ENCODE data around the gene TMEM259.
A peak's percentile ranks its signal among the peaks of the same experiment; 100 is the strongest.

The TMEM259 gene

DNA sequence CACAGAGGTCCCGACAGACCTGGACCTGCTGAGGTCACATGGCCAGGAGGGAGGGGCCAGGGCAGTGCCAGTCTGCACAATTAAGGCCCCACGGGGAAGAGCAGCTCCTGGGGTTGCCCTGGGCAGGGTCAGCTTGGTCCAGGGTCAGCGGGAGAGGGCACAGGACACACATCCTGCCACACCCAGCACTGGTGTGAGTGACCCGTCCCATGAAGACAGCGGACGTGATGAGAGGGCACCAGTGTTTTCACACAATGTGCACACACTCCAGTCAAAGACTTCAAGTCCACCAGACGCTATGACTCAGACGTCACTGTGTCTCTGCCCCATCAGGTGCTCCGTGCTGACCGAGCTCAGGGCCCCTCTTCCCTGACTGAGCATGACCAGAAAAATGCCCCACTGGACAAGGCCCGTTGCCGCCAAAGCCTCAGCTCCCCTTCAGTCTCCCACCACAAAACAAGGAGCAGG, 4.2 kb downstream of the TMEM259 start:
- DNase-seq (ENCODE audit: low spot score), result peak; percentile 98

- no peak for DNase-seq (ENCODE audit: low spot score)
Observed at GRCh38 chr19:1015782-1016646, 4.9 kb downstream of the TMEM259 start.

- no peak for DNase-seq (ENCODE audit: low spot score)
Observed at GRCh38 chr19:1015061-1015781, 5.7 kb downstream of the TMEM259 start.

DNA sequence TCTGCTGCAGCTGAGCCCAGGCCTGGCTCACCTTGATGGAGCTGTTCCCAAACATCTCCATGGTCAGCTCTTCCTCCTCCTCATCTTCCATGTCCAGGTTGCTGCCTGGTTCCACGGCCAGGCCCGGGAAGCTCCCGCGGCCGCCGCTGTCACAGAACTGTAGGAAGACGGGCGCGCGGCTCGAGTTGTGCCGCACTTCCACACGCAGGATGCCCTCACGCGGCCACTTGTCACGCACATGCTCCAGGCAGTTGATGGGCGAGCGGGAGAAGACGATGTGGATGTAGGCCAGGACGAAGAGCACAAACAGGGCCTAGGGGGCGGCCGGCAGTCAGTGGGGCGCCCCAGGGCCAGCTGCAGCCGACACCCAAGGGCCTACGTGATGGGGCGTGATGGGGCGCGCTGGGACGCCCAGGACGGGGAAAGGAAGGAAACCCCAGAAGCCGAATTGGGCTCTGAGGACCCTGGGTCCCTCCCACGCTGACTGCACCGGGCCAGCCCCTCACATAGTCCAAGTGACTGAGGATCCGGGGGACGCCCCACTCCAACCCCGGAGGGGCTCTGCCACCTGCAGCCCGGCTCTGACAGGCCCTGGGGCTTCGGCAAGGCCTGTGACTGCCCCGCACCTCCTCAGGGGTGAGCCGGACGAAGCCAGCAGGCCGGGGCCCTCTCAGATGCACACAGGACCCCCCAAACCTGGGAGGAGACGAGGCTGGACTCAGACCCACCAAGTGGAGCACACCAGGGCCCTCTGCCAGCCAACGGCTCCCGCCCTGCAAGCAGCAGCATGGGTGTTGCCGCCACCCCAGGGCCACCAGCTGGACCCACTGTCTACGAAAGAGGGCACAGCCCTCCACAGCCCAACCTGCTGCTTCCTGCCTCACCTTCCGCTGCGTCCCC, 6.5 kb downstream of the TMEM259 start:
- no peak for DNase-seq (ENCODE audit: low spot score)

- no peak for DNase-seq (ENCODE audit: low spot score)
Observed at GRCh38 chr19:1013218-1013617, 7.7 kb downstream of the TMEM259 start.

DNA sequence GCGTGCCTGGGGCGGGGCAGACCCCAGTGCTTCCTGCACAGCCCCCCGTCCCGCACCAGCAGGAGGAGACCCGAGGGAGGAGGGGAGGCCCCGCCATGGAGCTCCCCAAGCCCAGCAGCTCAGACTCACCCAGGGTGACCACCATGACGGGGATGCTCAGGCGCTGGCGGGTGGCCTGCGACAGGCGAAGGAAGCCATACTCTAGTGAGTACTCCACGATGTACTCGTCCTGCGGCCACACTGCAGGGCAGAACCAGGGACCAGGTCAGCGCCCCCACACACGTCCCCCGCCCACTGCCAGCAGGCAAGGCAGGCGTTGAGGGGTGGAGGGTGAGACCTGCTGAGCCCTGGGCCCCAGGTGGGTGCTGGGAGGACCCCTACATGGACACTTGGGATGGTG, 8.6 kb downstream of the TMEM259 start:
- DNase-seq (ENCODE audit: low spot score), result no peak

DNA sequence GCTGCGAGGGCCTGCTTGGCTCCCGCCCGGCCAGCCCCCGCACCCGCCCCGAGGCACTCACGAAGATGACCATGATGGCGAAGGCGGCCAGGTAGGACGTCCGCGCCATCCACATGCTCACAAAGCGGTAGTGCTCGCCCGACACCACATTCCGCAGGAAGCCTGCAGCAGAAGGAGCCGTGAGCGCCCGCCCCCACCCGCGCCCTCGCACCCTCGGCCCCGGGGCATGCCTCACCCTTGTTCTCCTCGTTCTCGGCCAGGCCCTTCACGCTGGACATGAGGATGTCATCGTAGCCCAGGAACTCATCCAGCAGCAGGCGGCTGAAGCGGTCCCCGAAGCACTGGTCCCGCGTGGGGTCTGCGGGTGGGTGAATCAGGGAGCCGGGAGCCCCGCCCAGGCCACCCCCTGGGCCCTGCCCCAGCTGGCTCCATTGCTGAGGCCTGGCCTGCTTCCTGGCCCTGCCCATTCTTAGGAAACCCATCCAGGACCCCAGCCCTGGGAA, 9.0 kb downstream of the TMEM259 start:
- DNase-seq (ENCODE audit: low spot score), result no peak

DNA sequence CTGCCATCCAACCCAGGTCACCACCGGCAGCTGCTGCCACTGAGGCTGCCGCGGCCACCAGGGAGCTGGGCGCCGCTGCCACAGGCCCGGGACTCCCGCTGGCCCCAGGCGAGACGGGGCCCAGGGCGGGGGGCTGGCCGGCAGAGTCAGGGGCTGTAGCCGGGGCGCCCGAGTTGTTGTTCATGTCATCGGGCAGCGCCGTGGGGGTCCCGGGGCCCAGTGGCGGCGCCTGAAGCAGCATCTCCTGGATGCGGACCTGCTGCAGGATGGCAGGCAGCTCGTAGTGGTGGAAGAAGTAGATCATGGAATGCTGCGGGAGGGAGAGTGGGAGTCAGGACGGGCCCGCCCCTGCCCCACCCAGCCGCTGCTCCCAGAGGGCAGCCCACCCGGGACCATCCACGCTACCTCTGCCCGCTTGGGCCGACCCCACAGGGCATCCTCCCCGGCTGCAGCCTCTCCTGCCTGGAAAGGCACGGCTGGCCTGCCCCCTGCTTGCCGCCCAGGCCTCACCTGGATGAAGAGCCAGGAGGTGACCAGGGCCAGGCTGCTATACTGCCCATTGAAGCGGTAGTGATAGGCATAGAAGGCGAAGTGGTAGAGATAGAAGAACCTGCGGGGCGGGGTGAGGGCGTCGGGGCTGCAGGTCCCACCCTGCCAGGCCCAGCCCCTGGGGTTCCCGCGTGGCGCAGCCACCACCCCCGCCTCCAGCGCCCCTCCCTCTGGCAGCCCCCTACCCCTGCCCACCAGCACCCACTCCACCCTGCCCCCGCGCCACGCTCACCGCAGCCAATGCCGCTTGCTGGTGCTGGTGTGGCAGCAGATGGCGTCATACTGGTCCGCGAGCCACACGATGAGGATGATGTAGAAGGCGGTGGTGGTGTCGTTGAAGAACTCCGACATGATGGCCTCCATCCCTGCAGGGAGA, 10.1 kb downstream of the TMEM259 start:
- DNase-seq (ENCODE audit: low spot score), result no peak

- no peak for DNase-seq (ENCODE audit: low spot score)
Observed at GRCh38 chr19:1009981-1010538, 10.9 kb downstream of the TMEM259 start.

GRCh38 chr19:1009041-1009980, 11.6 kb downstream of the TMEM259 start:
- DNase-seq (ENCODE audit: low spot score), result no peak

DNA sequence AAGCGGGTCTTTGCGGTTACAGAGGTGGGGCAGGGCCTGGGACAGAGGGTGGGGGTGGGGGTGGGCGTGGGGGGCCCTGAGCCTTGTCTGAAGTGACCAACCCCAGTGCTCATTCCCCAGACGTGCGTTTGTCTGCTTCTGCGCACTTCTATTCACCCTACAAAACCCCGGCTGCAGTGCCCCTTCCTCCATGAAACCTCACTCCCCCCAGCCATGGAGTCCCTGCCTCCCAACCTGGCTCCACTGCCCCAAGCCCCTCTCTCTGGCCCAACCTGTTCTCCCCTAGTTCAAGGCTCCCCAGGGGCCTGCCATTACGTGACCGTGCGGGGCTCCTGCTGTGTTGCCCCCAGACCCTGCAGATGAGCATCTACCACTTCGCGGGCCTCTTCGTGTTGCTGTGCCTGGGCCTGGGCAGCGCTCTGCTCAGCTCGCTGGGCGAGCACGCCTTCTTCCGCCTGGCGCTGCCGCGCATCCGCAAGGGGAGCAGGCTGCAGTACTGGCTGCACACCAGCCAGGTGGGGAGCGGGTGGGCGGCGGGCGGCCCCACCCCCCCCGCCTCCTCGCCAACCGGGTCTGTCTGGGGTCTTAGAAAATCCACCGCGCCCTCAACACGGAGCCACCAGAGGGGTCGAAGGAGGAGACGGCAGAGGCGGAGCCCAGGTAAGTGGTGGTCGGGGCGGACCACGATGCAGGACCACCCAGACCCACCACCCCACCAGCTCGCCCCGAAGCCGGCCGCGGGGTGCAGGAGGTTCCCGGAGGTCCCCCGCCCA, 12.5 kb downstream of the TMEM259 start:
- no peak for DNase-seq (ENCODE audit: low spot score)

- DNase-seq (ENCODE audit: low spot score), result no peak
Observed at GRCh38 chr19:1007399-1008251, 13.3 kb downstream of the TMEM259 start.

- DNase-seq (ENCODE audit: low spot score), result no peak
Observed at GRCh38 chr19:1006711-1007398, 14.1 kb downstream of the TMEM259 start.

GRCh38 chr19:1004803-1005664, 15.9 kb downstream of the TMEM259 start:
- DNase-seq (ENCODE audit: low spot score), result no peak

GRCh38 chr19:1004204-1004802, 16.6 kb downstream of the TMEM259 start:
- DNase-seq (ENCODE audit: low spot score), result no peak

- DNase-seq (ENCODE audit: low spot score), result no peak
Observed at GRCh38 chr19:1003283-1003682, 17.6 kb downstream of the TMEM259 start.
